ENCODE measurements around the gene CCDC106.

The CCDC106 gene

DNA sequence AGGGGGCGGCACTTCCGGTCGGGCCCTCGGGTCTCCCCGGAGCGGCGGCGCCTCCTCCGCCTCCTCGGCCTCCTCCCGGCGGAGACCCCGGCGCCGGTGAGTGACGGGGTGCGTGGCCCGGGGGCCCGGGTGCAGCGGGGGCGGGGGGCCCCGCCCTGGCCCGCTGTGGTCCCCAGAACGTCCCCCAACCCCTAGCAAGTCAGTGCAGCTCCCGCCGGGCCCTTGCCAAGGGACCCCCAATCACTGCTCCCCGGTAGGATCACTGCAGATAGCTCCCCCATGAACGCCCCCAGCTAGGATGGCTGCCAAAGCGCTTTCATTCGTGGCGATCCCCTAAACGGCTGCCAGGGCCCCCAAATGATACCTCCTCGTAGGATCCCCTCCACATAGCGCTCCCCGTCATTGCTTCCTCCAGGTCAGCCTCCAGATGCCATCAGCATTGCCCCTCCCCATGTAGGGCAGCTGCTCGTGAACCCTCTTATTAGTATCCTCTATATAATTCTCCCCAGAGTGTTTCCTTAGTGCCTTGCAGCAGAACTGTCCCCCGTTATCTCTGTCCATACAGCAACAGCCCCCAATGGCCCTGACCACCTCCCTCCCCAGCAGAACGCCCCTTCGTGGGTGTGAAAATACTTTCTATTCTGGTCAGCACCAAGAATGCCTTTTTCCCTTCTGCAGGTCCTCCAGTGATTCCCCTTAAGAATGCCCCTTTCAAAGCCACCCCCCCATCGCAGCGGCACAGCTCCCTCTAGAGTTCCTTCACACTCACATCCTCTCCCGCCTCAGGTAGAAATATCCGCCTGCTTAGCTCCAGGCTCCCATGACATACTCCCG, 42.2 kb upstream of the CCDC106 start, which contains the start of gene ZNF865 (continued):
- TF ChIP-seq, protein P1, sequence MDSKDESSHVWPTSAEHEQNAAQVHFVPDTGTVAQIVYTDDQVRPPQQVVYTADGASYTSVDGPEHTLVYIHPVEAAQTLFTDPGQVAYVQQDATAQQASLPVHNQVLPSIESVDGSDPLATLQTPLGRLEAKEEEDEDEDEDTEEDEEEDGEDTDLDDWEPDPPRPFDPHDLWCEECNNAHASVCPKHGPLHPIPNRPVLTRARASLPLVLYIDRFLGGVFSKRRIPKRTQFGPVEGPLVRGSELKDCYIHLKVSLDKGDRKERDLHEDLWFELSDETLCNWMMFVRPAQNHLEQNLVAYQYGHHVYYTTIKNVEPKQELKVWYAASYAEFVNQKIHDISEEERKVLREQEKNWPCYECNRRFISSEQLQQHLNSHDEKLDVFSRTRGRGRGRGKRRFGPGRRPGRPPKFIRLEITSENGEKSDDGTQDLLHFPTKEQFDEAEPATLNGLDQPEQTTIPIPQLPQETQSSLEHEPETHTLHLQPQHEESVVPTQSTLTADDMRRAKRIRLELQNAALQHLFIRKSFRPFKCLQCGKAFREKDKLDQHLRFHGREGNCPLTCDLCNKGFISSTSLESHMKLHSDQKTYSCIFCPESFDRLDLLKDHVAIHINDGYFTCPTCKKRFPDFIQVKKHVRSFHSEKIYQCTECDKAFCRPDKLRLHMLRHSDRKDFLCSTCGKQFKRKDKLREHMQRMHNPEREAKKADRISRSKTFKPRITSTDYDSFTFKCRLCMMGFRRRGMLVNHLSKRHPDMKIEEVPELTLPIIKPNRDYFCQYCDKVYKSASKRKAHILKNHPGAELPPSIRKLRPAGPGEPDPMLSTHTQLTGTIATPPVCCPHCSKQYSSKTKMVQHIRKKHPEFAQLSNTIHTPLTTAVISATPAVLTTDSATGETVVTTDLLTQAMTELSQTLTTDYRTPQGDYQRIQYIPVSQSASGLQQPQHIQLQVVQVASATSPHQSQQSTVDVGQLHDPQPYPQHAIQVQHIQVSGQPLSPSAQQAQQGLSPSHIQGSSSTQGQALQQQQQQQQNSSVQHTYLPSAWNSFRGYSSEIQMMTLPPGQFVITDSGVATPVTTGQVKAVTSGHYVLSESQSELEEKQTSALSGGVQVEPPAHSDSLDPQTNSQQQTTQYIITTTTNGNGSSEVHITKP (tag by site-specific recombination; IDR thresholded peaks at IDR 0.05), result peak; percentile 57; the same call in 1 of the 2 replicates
- TF ChIP-seq MZF1 (tag by site-specific recombination; IDR thresholded peaks at IDR 0.05; ENCODE audit: borderline replicate concordance), result 0 out of 2 replicates have a peak, but pooled peaks have one; percentile 46
- TF ChIP-seq GLI4 (tag by site-specific recombination; IDR thresholded peaks at IDR 0.05), result no peak
- TF ChIP-seq RBAK (tag by site-specific recombination; IDR thresholded peaks at IDR 0.05), result no peak
- TF ChIP-seq BCL11A (tag by site-specific recombination; IDR thresholded peaks at IDR 0.05; ENCODE audit: low read depth), result no peak
- TF ChIP-seq ZNF514 (tag by site-specific recombination; IDR thresholded peaks at IDR 0.05), result no peak
- TF ChIP-seq ZBTB1 (tag by site-specific recombination; IDR thresholded peaks at IDR 0.05), result no peak
- no peak for TF ChIP-seq ZNF664 (tag by site-specific recombination; IDR thresholded peaks at IDR 0.05)
- TF ChIP-seq, protein P2, sequence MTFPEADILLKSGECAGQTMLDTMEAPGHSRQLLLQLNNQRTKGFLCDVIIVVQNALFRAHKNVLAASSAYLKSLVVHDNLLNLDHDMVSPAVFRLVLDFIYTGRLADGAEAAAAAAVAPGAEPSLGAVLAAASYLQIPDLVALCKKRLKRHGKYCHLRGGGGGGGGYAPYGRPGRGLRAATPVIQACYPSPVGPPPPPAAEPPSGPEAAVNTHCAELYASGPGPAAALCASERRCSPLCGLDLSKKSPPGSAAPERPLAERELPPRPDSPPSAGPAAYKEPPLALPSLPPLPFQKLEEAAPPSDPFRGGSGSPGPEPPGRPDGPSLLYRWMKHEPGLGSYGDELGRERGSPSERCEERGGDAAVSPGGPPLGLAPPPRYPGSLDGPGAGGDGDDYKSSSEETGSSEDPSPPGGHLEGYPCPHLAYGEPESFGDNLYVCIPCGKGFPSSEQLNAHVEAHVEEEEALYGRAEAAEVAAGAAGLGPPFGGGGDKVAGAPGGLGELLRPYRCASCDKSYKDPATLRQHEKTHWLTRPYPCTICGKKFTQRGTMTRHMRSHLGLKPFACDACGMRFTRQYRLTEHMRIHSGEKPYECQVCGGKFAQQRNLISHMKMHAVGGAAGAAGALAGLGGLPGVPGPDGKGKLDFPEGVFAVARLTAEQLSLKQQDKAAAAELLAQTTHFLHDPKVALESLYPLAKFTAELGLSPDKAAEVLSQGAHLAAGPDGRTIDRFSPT (tag by site-specific recombination; IDR thresholded peaks at IDR 0.05), result peak; percentile 64; the same call in 1 of the 2 replicates
- TF ChIP-seq ZNF302 (tag by site-specific recombination; IDR thresholded peaks at IDR 0.05; ENCODE audit: low read depth), result no peak
- TF ChIP-seq ZNF366 (tag by site-specific recombination; conservative IDR thresholded peaks at IDR 0.05), result peak; percentile 74
- 0 out of 2 replicates have a peak, but pooled peaks have one; percentile 47 for TF ChIP-seq ZEB2 (tag by site-specific recombination; IDR thresholded peaks at IDR 0.05)
- 0 out of 2 replicates have a peak, but pooled peaks have one; percentile 8 for TF ChIP-seq ZNF623 (tag by site-specific recombination; IDR thresholded peaks at IDR 0.05)
- TF ChIP-seq TRIM28 (IDR thresholded peaks at IDR 0.05; ENCODE audit: borderline replicate concordance, low read length), result no peak
- TF ChIP-seq, protein P3, sequence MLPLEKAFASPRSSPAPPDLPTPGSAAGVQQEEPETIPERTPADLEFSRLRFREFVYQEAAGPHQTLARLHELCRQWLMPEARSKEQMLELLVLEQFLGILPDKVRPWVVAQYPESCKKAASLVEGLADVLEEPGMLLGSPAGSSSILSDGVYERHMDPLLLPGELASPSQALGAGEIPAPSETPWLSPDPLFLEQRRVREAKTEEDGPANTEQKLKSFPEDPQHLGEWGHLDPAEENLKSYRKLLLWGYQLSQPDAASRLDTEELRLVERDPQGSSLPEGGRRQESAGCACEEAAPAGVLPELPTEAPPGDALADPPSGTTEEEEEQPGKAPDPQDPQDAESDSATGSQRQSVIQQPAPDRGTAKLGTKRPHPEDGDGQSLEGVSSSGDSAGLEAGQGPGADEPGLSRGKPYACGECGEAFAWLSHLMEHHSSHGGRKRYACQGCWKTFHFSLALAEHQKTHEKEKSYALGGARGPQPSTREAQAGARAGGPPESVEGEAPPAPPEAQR (tag by site-specific recombination; IDR thresholded peaks at IDR 0.05), result no peak
- no peak for TF ChIP-seq ZNF426 (tag by site-specific recombination; IDR thresholded peaks at IDR 0.05)
- TF ChIP-seq MEIS1 (CRISPR knock-in tag; IDR thresholded peaks at IDR 0.05; ENCODE audit: borderline replicate concordance), result no peak
- TF ChIP-seq ZNF701 (tag by site-specific recombination; IDR thresholded peaks at IDR 0.05), result no peak
- no peak for TF ChIP-seq GFI1B (tag by site-specific recombination; IDR thresholded peaks at IDR 0.05)
- TF ChIP-seq KLF8 (tag by site-specific recombination; IDR thresholded peaks at IDR 0.05), result peak; percentile 75; the same call in 1 of the 2 replicates
- TF ChIP-seq, protein P4, sequence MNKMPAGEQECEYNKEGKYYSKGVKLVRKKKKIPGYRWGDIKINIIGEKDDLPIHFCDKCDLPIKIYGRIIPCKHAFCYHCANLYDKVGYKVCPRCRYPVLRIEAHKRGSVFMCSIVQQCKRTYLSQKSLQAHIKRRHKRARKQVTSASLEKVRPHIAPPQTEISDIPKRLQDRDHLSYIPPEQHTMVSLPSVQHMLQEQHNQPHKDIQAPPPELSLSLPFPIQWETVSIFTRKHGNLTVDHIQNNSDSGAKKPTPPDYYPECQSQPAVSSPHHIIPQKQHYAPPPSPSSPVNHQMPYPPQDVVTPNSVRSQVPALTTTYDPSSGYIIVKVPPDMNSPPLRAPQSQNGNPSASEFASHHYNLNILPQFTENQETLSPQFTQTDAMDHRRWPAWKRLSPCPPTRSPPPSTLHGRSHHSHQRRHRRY (tag by site-specific recombination; IDR thresholded peaks at IDR 0.05), result no peak
- TF ChIP-seq, protein P5, sequence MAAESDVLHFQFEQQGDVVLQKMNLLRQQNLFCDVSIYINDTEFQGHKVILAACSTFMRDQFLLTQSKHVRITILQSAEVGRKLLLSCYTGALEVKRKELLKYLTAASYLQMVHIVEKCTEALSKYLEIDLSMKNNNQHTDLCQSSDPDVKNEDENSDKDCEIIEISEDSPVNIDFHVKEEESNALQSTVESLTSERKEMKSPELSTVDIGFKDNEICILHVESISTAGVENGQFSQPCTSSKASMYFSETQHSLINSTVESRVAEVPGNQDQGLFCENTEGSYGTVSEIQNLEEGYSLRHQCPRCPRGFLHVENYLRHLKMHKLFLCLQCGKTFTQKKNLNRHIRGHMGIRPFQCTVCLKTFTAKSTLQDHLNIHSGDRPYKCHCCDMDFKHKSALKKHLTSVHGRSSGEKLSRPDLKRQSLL (tag by site-specific recombination; IDR thresholded peaks at IDR 0.05), result no peak
- no peak for TF ChIP-seq ZNF404 (tag by site-specific recombination; IDR thresholded peaks at IDR 0.05)
- TF ChIP-seq ZNF660 (tag by site-specific recombination; IDR thresholded peaks at IDR 0.05), result peak; percentile 78
- peak; percentile 31; the same call in 1 of the 2 replicates for TF ChIP-seq ZBTB20 (tag by site-specific recombination; IDR thresholded peaks at IDR 0.05)
- no peak for TF ChIP-seq ZNF747 (tag by site-specific recombination; IDR thresholded peaks at IDR 0.05)
- TF ChIP-seq SP3 (tag by site-specific recombination; IDR thresholded peaks at IDR 0.05), result peak; percentile 54
- TF ChIP-seq KLF16 (tag by site-specific recombination; IDR thresholded peaks at IDR 0.05), result peak; percentile 65; the same call in 1 of the 2 replicates
- peak; percentile 84 for TF ChIP-seq ZNF654 (tag by site-specific recombination; IDR thresholded peaks at IDR 0.05; ENCODE audit: low read depth)
- peak; percentile 41; the same call in 1 of the 2 replicates for TF ChIP-seq SP7 (tag by site-specific recombination; IDR thresholded peaks at IDR 0.05)
- TF ChIP-seq ZNF175 (tag by site-specific recombination; IDR thresholded peaks at IDR 0.05), result no peak
- TF ChIP-seq ZNF548 (tag by site-specific recombination; IDR thresholded peaks at IDR 0.05), result no peak
